Neural progenitor cell (in vitro differentiated cells): ENCODE measurements around the gene NCF4. TPM values are rescaled to one million over a fixed set of nuclear protein-coding genes. Genes with fewer than 3 reads are reported as not detected.

Experiments
- DNase-seq: peaks from one replicate; pipeline ENCODE4 v3.0.0-alpha.2; 2016; ENCODE audit warnings: low spot score
- H2AFZ ChIP-seq: fragments of 200-600 bp; sonication (generic); replicated peaks from 2 replicates; pipeline ENCODE4 v1.6.1; 2016; ENCODE audit warnings: antibody characterized with exemption
- H3F3A ChIP-seq: fragments of 200-600 bp; sonication (generic); 2 replicates; pipeline ENCODE4 v1.6.1; 2016; ENCODE audit warnings: antibody characterized with exemption, low read depth
- H3K27ac ChIP-seq: fragments of 200-600 bp; sonication (generic); 2 replicates; pipeline ENCODE4 v1.5.1; 2016; ENCODE audit warnings: mild to moderate bottlenecking
- H3K27me3 ChIP-seq: fragments of 200-600 bp; sonication (generic); 2 replicates; pipeline ENCODE4 v1.6.1; 2016; ENCODE audit warnings: mild to moderate bottlenecking, moderate library complexity
- H3K36me3 ChIP-seq: fragments of 200-600 bp; sonication (generic); 2 replicates; pipeline ENCODE4 v1.5.1; 2016
- H3K4me1 ChIP-seq: fragments of 200-600 bp; sonication (generic); 2 replicates; pipeline ENCODE4 v1.6.1; 2016; ENCODE audit warnings: mixed run types
- H3K4me2 ChIP-seq: fragments of 200-600 bp; sonication (generic); 2 replicates; pipeline ENCODE4 v1.6.1; 2016
- H3K4me3 ChIP-seq: fragments of 200-600 bp; sonication (generic); 2 replicates; pipeline ENCODE4 v1.5.1; 2016
- H3K79me2 ChIP-seq: fragments of 200-600 bp; sonication (generic); 2 replicates; pipeline ENCODE4 v1.6.1; 2016; ENCODE audit warnings: low read depth
- H3K9ac ChIP-seq: fragments of 200-600 bp; sonication (generic); 2 replicates; pipeline ENCODE4 v1.6.1; 2016
- H3K9me3 ChIP-seq: fragments of 200-600 bp; sonication (generic); 2 replicates; pipeline ENCODE4 v1.5.1; 2016; ENCODE audit warnings: low read depth
- H4K20me1 ChIP-seq: fragments of 200-600 bp; sonication (generic); 2 replicates; pipeline ENCODE4 v1.6.1; 2016; ENCODE audit warnings: low read depth
- H3K27ac Mint-ChIP-seq: 3 replicates; pipeline ENCODE4 v1.8.0; 2021; ENCODE audit warnings: mixed read lengths
- H3K27me3 Mint-ChIP-seq: 2 replicates; pipeline ENCODE4 v1.8.0; 2022; ENCODE audit warnings: low read depth, mild to moderate bottlenecking, inconsistent platforms, moderate library complexity, mixed read lengths; ENCODE audit not compliant: insufficient read depth
- H3K36me3 Mint-ChIP-seq: 3 replicates; pipeline ENCODE4 v1.8.0; 2021; ENCODE audit warnings: mixed read lengths
- H3K4me1 Mint-ChIP-seq: 3 replicates; pipeline ENCODE4 v1.8.0; 2021; ENCODE audit warnings: mixed read lengths
- H3K4me3 Mint-ChIP-seq: 3 replicates; pipeline ENCODE4 v1.8.0; 2021; ENCODE audit warnings: mild to moderate bottlenecking, moderate library complexity, mixed read lengths
- H3K9me3 Mint-ChIP-seq: 3 replicates; pipeline ENCODE4 v1.8.0; 2020; ENCODE audit warnings: mixed read lengths
- EZH2 ChIP-seq: fragments of 200-600 bp; sonication (generic); IDR thresholded peaks from 2 replicates; pipeline ENCODE4 v1.6.1; 2017; ENCODE audit warnings: antibody characterized with exemption, mild to moderate bottlenecking, moderate library complexity
- EZH2phosphoT487 ChIP-seq: fragments of 200-600 bp; sonication (generic); IDR thresholded peaks from 2 replicates; pipeline ENCODE4 v1.6.1; 2017; ENCODE audit warnings: antibody characterized with exemption
- total RNA-seq: library from RNA; depleted of rRNA; stranded (reverse); fragments of >200 nt; gene quantifications from 2 replicates; pipeline ENCODE4 v1.2.3, GENCODE V29; 2015; ENCODE audit warnings: low replicate concordance
- TF ChIP-seq, protein P1 (sequence below): fragments of 200-600 bp; sonication (generic); IDR thresholded peaks from 2 replicates; pipeline ENCODE4 v1.5.1; 2017; ENCODE audit warnings: antibody characterized with exemption, mild to moderate bottlenecking

Gene NCF4
- total RNA-seq, 1 donor from 2014 or later: not detected

GRCh38 chr22:36822581-36822980, 38.2 kb upstream of the NCF4 start:
- DNase-seq: peak; percentile 56
- peaks cover 19% of the 10 kb centered on the region for H3K27me3 Mint-ChIP-seq
- H3K4me1 Mint-ChIP-seq: peaks cover 33% of the 10 kb centered on the region

DNA sequence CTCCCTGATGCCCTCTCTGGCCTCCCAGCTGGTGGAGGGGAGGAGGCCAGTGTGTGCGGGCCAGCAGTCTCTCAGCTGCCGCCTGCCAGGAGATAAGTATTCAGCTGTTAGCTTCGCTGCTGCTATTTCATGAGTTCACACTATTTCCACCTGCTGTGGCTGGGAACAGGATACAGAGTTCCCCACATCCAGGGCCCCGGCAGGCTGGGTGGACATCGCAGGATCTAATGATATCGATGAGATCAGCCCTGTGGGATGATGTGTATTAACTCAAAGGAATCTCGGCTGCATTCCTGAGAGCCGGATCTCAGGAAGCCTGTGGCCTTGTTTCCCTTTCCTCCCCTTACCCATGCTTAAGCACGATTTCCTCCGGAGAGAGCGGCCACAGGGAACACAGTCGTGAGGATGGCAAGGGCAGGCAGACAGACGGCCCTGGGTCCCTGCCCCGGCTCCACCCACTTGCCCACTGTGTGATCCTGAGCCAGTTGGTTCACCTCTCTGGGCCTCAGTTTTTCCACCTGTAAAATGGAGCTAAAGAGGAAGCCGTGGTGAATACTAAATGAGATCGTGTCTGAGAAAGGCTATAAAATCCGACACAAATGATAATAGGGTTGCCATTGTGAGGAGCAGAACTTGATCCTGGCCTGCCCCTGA, 37.5 kb upstream of the NCF4 start:
- no peak overlapping the region for H3K9ac ChIP-seq
- H3K9me3 ChIP-seq: no peaks in the 10 kb centered on the region
- H3K27me3 Mint-ChIP-seq: peaks cover 13% of the 10 kb centered on the region
- H3K27me3 ChIP-seq: peaks cover 22% of the 10 kb centered on the region
- no peak overlapping the region for H3K4me3 Mint-ChIP-seq
- DNase-seq: peak; percentile 58
- H3K4me3 ChIP-seq: no peak overlapping the region
- no peak overlapping the region for H3K27ac ChIP-seq
- no peaks in the 10 kb centered on the region for H3K36me3 ChIP-seq
- TF ChIP-seq EZH2phosphoT487: no peak
- TF ChIP-seq, protein P1, sequence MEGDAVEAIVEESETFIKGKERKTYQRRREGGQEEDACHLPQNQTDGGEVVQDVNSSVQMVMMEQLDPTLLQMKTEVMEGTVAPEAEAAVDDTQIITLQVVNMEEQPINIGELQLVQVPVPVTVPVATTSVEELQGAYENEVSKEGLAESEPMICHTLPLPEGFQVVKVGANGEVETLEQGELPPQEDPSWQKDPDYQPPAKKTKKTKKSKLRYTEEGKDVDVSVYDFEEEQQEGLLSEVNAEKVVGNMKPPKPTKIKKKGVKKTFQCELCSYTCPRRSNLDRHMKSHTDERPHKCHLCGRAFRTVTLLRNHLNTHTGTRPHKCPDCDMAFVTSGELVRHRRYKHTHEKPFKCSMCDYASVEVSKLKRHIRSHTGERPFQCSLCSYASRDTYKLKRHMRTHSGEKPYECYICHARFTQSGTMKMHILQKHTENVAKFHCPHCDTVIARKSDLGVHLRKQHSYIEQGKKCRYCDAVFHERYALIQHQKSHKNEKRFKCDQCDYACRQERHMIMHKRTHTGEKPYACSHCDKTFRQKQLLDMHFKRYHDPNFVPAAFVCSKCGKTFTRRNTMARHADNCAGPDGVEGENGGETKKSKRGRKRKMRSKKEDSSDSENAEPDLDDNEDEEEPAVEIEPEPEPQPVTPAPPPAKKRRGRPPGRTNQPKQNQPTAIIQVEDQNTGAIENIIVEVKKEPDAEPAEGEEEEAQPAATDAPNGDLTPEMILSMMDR: no peak
- no peak for TF ChIP-seq EZH2
- no peaks in the 10 kb centered on the region for H3K36me3 Mint-ChIP-seq
- H3K79me2 ChIP-seq: no peaks in the 10 kb centered on the region
- H3F3A ChIP-seq: peaks cover 31% of the 10 kb centered on the region
- peaks cover 37% of the 10 kb centered on the region for H3K4me1 Mint-ChIP-seq
- no peaks in the 10 kb centered on the region for H3K9me3 Mint-ChIP-seq
- H3K27ac Mint-ChIP-seq: peak overlapping the region; percentile 34
- H3K4me2 ChIP-seq: peak overlapping the region; percentile 54
- H3K4me1 ChIP-seq: peaks cover 42% of the 10 kb centered on the region
- H4K20me1 ChIP-seq: no peaks in the 10 kb centered on the region
- no peak overlapping the region for H2AFZ ChIP-seq

More at GRCh38 chr22:36822581-36822980, 38.2 kb upstream of the NCF4 start:
- Histone ChIP-seq H3K4me1 (peaks cover 36% of the 10 kb centered on the region), H2AFZ (no peak overlapping the region), H3K36me3 (no peaks in the 10 kb centered on the region), H3K9me3 (no peaks in the 10 kb centered on the region), H3K79me2 (no peaks in the 10 kb centered on the region), H4K20me1 (no peaks in the 10 kb centered on the region), H3K4me3 (no peak overlapping the region), H3K27ac (no peak overlapping the region), H3F3A (peaks cover 28% of the 10 kb centered on the region), H3K9ac (no peak overlapping the region), H3K4me2 (peak overlapping the region; percentile 54), H3K27me3 (peaks cover 29% of the 10 kb centered on the region)
- TF ChIP-seq EZH2: no peak
- TF ChIP-seq EZH2phosphoT487: no peak
- TF ChIP-seq, protein P1: no peak
- Mint-ChIP-seq H3K9me3 (no peaks in the 10 kb centered on the region), H3K27ac (peak overlapping the region; percentile 34), H3K4me3 (no peak overlapping the region), H3K36me3 (no peaks in the 10 kb centered on the region)

DNA sequence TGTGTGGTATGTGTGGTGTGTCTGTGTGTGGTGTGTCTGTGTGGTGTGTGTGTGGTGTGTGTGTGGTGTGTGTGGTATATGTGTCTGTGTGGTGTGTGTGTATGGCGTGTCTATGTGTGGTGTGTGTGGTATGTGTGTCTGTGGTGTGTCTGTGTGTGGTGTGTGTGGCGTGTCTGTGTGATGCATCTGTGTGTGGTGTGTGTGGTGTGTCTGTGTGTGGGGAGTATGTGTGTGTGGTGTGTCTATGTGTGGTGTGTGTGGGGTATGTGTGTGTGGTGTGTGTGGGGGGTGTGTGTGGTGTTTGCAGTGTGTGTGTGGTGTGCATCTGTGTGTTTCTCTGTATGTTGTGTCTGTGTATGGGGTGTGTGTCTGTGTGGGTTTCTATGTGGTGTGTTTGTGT, 36.2 kb upstream of the NCF4 start:
- peaks cover 31% of the 10 kb centered on the region for H3F3A ChIP-seq
- no peak for DNase-seq
- no peaks in the 10 kb centered on the region for H4K20me1 ChIP-seq
- H3K4me3 ChIP-seq: no peak overlapping the region
- no peak overlapping the region for H3K4me2 ChIP-seq
- peaks cover 43% of the 10 kb centered on the region for H3K4me1 ChIP-seq
- H3K27me3 Mint-ChIP-seq: peaks cover 4% of the 10 kb centered on the region
- no peaks in the 10 kb centered on the region for H3K36me3 ChIP-seq
- no peak overlapping the region for H3K27ac ChIP-seq
- peak overlapping the region; percentile 32 for H3K27ac Mint-ChIP-seq
- no peak overlapping the region for H2AFZ ChIP-seq
- peak overlapping the region; percentile 28 for H3K4me3 Mint-ChIP-seq
- H3K9me3 ChIP-seq: no peaks in the 10 kb centered on the region
- H3K4me1 Mint-ChIP-seq: peaks cover 36% of the 10 kb centered on the region
- H3K9me3 Mint-ChIP-seq: no peaks in the 10 kb centered on the region
- no peaks in the 10 kb centered on the region for H3K79me2 ChIP-seq
- TF ChIP-seq, protein P1: no peak
- TF ChIP-seq EZH2phosphoT487 (no peak), EZH2 (no peak)
- no peaks in the 10 kb centered on the region for H3K36me3 Mint-ChIP-seq
- H3K27me3 ChIP-seq: peaks cover 8% of the 10 kb centered on the region
- H3K9ac ChIP-seq: no peak overlapping the region
